ENCODE data around the gene FBXL19. TPM values are rescaled to one million over a fixed set of nuclear protein-coding genes. Genes with fewer than 3 reads are reported as not detected.

The FBXL19 gene
- total and polyA plus RNA-seq, 2 of the 13 experiments (the other 11 are each of a cell fraction or from before 2014, with no cell fraction given): 6.0 to 13.7 TPM

DNA sequence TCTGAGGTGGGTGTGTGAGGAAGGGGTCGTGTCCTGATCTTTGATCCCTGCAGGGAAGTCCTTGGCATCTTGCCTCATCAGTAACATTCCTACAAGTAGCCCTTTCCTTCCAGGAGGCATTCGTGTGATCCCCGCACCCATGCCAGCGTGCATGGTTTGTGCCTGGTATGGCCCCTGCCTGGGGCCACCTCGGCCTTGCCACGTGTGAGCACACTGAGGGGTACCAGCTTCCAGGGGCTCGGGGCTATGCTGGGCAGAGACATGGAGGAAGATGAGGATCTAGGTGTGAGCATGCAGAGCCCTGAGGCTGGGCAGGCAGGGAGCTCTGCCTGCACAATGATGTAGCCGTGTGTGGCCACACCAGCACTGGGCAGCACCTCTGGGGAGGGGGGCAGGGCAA is 67.7 kb downstream of the FBXL19 start (continued):
- TF ChIP-seq TAF1 (CRISPR knock-in tag; IDR thresholded peaks at IDR 0.05) (no peak), FOXC1 (CRISPR knock-in tag; IDR thresholded peaks at IDR 0.05; ENCODE audit: borderline replicate concordance) (no peak), ZKSCAN1 (IDR thresholded peaks at IDR 0.05; ENCODE audit: low read length) (no peak), HNF4A (CRISPR knock-in tag; IDR thresholded peaks at IDR 0.05) (peak; percentile 13; the same call in 1 of the 2 replicates), U2AF1 (optimal IDR thresholded peaks at IDR 0.05; ENCODE audit: low read depth, low read length) (no peak), KDM5A (IDR thresholded peaks at IDR 0.05; ENCODE audit: borderline replicate concordance, low read length) (no peak), ZNF251 (CRISPR knock-in tag; IDR thresholded peaks at IDR 0.05) (0 out of 2 replicates have a peak, but pooled peaks have one; percentile 12), XRCC5 (optimal IDR thresholded peaks at IDR 0.05; ENCODE audit: low read length) (no peak), YEATS4 (CRISPR knock-in tag; IDR thresholded peaks at IDR 0.05; ENCODE audit: borderline replicate concordance) (no peak), POLR2AphosphoS2 (IDR thresholded peaks at IDR 0.05; ENCODE audit: low read depth, low read length) (no peak), MZF1 (CRISPR knock-in tag; IDR thresholded peaks at IDR 0.05; ENCODE audit: borderline replicate concordance) (no peak), ATF7-NPFF (CRISPR knock-in tag; IDR thresholded peaks at IDR 0.05; ENCODE audit: low read depth) (no peak), POLR2G (IDR thresholded peaks at IDR 0.05; ENCODE audit: low read depth, low read length) (no peak)
- TF ChIP-seq, protein P1, sequence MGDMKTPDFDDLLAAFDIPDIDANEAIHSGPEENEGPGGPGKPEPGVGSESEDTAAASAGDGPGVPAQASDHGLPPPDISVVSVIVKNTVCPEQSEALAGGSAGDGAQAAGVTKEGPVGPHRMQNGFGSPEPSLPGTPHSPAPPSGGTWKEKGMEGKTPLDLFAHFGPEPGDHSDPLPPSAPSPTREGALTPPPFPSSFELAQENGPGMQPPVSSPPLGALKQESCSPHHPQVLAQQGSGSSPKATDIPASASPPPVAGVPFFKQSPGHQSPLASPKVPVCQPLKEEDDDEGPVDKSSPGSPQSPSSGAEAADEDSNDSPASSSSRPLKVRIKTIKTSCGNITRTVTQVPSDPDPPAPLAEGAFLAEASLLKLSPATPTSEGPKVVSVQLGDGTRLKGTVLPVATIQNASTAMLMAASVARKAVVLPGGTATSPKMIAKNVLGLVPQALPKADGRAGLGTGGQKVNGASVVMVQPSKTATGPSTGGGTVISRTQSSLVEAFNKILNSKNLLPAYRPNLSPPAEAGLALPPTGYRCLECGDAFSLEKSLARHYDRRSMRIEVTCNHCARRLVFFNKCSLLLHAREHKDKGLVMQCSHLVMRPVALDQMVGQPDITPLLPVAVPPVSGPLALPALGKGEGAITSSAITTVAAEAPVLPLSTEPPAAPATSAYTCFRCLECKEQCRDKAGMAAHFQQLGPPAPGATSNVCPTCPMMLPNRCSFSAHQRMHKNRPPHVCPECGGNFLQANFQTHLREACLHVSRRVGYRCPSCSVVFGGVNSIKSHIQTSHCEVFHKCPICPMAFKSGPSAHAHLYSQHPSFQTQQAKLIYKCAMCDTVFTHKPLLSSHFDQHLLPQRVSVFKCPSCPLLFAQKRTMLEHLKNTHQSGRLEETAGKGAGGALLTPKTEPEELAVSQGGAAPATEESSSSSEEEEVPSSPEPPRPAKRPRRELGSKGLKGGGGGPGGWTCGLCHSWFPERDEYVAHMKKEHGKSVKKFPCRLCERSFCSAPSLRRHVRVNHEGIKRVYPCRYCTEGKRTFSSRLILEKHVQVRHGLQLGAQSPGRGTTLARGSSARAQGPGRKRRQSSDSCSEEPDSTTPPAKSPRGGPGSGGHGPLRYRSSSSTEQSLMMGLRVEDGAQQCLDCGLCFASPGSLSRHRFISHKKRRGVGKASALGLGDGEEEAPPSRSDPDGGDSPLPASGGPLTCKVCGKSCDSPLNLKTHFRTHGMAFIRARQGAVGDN (CRISPR knock-in tag; IDR thresholded peaks at IDR 0.05): peak; percentile 46; the same call in 1 of the 2 replicates
- TF ChIP-seq, protein P2, sequence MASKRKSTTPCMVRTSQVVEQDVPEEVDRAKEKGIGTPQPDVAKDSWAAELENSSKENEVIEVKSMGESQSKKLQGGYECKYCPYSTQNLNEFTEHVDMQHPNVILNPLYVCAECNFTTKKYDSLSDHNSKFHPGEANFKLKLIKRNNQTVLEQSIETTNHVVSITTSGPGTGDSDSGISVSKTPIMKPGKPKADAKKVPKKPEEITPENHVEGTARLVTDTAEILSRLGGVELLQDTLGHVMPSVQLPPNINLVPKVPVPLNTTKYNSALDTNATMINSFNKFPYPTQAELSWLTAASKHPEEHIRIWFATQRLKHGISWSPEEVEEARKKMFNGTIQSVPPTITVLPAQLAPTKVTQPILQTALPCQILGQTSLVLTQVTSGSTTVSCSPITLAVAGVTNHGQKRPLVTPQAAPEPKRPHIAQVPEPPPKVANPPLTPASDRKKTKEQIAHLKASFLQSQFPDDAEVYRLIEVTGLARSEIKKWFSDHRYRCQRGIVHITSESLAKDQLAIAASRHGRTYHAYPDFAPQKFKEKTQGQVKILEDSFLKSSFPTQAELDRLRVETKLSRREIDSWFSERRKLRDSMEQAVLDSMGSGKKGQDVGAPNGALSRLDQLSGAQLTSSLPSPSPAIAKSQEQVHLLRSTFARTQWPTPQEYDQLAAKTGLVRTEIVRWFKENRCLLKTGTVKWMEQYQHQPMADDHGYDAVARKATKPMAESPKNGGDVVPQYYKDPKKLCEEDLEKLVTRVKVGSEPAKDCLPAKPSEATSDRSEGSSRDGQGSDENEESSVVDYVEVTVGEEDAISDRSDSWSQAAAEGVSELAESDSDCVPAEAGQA (IDR thresholded peaks at IDR 0.05; ENCODE audit: low read depth): no peak
- TF ChIP-seq, protein P2 (CRISPR knock-in tag; IDR thresholded peaks at IDR 0.05; ENCODE audit: borderline replicate concordance): no peak
- TF ChIP-seq, protein P3, sequence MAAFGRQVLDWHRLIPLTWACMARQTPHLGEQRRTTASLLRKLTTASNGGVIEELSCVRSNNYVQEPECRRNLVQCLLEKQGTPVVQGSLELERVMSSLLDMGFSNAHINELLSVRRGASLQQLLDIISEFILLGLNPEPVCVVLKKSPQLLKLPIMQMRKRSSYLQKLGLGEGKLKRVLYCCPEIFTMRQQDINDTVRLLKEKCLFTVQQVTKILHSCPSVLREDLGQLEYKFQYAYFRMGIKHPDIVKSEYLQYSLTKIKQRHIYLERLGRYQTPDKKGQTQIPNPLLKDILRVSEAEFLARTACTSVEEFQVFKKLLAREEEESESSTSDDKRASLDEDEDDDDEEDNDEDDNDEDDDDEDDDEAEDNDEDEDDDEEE (CRISPR knock-in tag; IDR thresholded peaks at IDR 0.05): no peak
- TF ChIP-seq, protein P4, sequence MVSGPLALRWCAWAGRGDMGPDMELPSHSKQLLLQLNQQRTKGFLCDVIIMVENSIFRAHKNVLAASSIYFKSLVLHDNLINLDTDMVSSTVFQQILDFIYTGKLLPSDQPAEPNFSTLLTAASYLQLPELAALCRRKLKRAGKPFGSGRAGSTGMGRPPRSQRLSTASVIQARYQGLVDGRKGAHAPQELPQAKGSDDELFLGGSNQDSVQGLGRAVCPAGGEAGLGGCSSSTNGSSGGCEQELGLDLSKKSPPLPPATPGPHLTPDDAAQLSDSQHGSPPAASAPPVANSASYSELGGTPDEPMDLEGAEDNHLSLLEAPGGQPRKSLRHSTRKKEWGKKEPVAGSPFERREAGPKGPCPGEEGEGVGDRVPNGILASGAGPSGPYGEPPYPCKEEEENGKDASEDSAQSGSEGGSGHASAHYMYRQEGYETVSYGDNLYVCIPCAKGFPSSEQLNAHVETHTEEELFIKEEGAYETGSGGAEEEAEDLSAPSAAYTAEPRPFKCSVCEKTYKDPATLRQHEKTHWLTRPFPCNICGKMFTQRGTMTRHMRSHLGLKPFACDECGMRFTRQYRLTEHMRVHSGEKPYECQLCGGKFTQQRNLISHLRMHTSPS (CRISPR knock-in tag; IDR thresholded peaks at IDR 0.05; ENCODE audit: low read depth): peak; percentile 58; the same call in 1 of the 2 replicates

All from HepG2 (cell line).